Nucleus accumbens (tissue), 56 donors: ENCODE data around the gene SLC41A1.
A peak's percentile ranks its signal among the peaks of the same experiment; 100 is the strongest.

Experiments used
- DNase-seq, 56 donors: peaks; one replicate each; lab custom pipeline; 2025; lab: John Stamatoyannopoulos, UW

The SLC41A1 gene

GRCh38 chr1:205792481-205792881 lies 20.5 kb downstream of the SLC41A1 start:
- DNase-seq = no peak

GRCh38 chr1:205791568-205792180 lies 21.3 kb downstream of the SLC41A1 start:
- peak in 49 of 56 donors; percentile 9 to 85 (median 54) for DNase-seq

DNA sequence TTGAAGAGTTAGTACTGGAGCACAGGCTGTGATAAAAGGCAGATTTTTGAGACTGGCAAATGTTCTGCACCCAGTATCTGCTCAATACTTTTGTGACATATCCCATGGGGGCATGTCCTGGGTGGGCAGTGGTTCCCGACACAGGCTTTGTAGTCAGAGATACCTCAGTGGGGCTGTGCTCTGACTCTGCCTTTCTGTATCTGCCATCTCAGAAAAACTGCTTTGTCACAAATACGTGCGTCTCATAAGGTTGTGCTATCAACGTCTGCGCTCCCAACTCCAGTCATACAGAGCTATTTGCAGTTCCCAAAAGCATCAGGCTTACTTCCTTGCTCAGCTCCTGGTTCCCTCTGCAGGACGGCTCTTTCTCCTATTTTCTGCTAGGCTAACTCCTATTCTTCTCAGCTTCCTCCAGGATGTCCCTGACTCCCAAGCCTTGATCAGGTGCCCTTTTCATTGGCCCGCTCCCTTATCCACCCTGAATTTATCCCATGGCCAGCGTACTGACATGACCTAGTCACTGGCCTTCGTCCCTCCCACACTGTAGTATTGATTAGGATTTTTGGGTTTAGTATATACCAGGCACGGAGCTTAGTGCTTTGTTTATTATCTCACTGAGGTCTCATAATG lies 25.6 kb downstream of the SLC41A1 start:
- DNase-seq = no peak

DNA sequence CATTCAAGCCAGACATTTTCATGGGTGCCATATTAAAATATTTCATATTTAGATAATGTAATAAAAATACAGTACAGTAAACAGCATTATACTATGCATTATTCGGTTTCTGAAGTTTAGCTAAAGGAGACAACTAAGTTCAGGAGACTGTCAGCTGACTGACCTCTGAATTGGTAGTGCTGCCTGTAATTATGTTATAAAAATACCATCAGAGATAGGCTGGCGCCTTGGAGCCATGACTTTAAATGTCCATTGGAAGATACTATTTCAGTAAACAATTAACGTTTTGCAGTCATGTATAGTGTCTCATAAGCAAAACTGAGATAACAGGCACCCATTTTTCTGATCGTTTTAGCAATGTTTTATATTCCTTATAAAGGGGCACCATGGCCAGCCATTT lies 26.4 kb downstream of the SLC41A1 start:
- DNase-seq = no peak

- DNase-seq = no peak
Measured at GRCh38 chr1:205785446-205785845, 27.6 kb downstream of the SLC41A1 start.

- peak in 1 of 56 donors; percentile 14 for DNase-seq
Measured at GRCh38 chr1:205783904-205784303, 29.1 kb downstream of the SLC41A1 start.

GRCh38 chr1:205783433-205783795 lies 29.6 kb downstream of the SLC41A1 start:
- DNase-seq = no peak

DNA sequence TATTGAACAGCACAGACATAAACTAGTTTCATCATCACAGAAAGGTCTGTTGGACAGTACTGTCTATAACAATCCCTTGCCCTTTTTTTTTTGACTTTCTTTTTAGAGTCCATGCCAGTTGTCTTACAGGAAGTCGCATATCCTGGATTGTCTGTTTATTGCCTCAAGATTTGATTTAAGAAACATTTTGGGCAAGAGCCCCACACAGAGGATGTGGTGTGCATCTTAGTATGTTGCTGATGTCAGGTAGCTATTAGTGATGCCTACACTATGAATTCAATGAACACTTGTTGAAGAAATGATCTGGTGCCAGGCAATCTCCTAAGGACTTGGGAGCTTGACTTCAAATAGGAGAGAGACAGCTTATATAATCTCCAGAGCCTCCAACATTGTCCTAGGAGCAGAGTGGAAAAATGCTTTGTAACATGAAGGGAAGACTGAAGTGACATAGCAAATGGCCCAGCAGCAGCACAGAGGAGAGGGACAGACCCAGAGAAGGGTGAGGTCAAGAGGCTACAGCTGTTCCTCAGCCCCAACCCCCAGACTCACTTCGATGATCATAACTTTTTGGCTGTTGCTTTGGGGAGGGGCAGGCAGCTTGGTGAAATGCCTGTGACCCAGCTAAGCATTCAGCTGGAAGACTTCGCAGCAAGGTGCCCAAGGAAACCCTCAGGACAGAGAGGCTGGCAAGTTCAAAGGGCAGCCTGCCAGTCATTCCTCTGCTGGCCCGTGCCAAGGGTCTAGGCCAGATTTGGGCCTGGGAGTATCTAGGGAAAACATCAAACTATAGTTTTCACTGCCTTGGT lies 30.2 kb downstream of the SLC41A1 start:
- DNase-seq = no peak

- DNase-seq = no peak
Measured at GRCh38 chr1:205780335-205780734, 32.7 kb downstream of the SLC41A1 start.

GRCh38 chr1:205777994-205778393 lies 35.0 kb downstream of the SLC41A1 start:
- no peak for DNase-seq

DNA sequence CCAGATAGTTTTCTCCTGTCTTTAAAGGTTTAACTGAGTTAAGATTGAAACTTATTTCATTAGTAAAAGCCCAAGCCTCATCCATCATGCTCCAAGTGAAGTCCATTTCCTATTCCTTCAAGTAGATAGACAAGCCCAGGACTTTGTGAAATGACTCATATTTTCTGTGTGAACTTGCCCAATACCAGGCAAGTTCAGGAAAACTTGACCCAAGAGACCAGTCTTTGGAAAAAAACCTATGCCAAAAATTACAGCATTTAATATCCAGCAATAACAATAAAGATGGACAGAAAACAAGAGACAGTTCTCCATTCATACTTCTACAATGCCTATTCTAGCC lies 37.3 kb downstream of the SLC41A1 start:
- no peak for DNase-seq

DNA sequence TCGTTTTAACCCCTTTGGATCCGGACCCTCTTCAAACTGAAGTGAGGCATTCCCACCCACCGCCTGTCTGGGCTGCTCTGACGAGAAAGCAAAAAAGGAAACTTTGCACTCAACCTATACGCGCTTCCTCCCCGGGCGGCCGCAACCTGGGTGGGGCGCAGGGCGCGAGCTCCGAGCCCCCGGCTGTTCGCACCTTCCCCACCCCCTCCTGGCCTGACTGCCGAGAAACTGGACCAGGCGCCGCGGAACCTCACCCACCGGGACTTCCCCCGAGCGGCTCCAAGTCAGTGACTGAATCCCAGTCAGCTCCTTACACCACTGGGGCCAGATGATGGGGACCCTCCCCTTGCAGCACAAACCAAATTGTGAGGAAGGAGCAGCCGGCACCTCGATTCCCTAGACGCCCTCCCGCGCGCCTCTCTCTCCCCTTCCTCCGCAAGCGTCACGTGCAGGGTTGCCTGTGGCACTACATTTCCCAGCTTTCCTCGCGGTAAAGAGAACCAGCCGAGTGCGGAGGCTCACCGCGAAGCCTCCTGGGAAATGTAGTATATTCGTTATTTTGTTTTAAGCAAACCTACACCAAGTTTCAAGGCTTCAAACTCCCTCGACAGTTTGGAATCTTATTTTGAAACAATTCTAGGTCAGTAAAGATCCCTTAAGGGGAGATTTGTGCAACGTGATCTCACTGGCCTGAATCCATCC lies 37.8 kb downstream of the SLC41A1 start, which contains the start of gene RAB29:
Gene RAB29 (minus strand): TSS at position 468 of the 702 bp plus-strand sequence. CDS start 526 bp downstream, outside the sequence.
- DNase-seq = peak; percentile 13 to 92 (median 77)

DNA sequence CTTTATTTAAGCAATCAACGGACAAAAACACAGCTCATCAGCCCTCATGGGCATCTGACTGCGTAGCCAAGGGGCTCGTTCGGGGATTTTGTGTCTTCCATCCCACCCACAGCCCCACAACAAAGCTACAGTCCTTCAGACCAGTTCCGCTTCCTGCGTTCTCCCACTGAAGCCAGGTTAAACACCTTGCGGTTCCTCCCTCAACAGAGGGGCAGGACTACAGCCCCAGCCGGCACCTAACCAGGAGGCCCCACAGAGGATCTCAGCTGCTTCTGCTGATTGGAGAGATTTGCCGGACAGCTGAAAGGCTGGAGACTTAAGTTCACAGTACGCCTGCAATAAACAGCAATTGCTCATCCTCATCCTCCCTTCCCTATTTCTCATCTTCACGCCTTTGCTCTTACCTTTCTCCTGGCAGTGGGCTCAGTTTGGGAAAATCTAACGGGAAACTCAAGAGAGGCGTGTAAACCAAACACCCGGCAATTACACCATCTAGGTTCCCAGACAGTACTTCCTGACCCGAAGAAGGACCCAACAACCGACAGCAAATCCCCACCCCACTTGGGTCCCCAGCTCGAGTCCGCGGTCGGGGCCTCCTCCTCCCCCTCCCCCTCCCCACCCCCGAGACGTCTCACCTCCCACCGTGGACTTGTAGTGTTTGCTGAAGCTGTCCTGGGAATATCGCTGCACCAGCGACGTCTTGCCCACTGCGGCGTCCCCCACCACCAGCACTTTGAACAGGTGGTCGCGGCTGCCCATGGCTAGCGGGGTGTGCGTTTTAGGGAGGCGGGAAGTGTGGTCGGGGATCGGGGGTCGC lies 38.6 kb downstream of the SLC41A1 start:
- peak in 2 of 56 donors; percentile 9 to 22 for DNase-seq

DNA sequence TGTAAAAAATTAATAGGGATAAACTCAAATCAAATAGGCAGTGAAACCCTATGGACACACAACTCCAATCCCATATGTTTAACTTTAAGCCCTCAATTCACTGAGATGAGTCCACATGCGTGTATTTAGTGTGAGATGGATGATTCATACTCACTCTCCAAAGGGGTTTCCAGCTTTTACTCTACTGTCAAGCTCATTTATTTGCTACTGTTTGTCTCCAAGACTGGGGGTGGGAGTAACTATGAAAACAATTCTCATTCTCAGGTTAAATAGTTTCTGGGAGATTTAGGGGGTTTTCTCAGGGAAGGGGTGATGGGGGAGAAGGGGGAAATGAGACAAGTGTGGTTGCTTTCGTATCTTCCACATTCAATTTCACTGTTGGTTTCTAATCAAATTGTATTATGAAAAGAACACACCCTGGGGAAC lies 40.4 kb downstream of the SLC41A1 start:
- DNase-seq = no peak

GRCh38 chr1:205770618-205771017 lies 42.4 kb downstream of the SLC41A1 start:
- DNase-seq = no peak

GRCh38 chr1:205769641-205770365 lies 43.2 kb downstream of the SLC41A1 start:
- DNase-seq = no peak

- DNase-seq = no peak
Measured at GRCh38 chr1:205767248-205767647, 45.8 kb downstream of the SLC41A1 start.

DNA sequence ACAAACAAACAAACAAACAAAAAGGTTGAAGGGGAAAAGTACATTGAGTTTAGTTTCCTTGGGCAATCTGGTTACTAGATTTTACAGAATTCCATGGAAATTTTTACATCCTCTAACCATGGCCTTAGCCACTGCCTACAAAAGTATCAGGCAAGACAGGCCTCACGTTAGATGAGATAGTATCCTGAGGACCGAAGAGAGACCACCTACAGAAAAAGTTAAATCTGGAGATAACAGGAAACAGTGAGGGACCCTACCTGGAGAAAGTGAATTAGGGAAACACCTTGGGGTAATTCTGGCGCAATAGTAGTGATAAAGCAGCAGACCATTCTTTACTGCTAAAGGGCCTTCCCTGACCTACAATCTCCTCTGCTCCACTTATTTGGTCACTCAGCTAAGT lies 46.4 kb downstream of the SLC41A1 start:
- no peak for DNase-seq

GRCh38 chr1:205766038-205766437 lies 47.0 kb downstream of the SLC41A1 start:
- no peak for DNase-seq
